ENCODE measurements around the gene GNAT2. TPM values are rescaled to one million over a fixed set of nuclear protein-coding genes. Genes with fewer than 3 reads are reported as not detected.

Gene GNAT2
- polyA plus RNA-seq, 1 experiment = 0.09 TPM

- CTCF ChIA-PET = interaction anchor here (0.7 to 4.2 kb wide), 2 partner anchors 11 kb away, joined by 3 to 27 read pairs; no protein-coding TSS in a partner anchor
- TF ChIP-seq, protein P1, sequence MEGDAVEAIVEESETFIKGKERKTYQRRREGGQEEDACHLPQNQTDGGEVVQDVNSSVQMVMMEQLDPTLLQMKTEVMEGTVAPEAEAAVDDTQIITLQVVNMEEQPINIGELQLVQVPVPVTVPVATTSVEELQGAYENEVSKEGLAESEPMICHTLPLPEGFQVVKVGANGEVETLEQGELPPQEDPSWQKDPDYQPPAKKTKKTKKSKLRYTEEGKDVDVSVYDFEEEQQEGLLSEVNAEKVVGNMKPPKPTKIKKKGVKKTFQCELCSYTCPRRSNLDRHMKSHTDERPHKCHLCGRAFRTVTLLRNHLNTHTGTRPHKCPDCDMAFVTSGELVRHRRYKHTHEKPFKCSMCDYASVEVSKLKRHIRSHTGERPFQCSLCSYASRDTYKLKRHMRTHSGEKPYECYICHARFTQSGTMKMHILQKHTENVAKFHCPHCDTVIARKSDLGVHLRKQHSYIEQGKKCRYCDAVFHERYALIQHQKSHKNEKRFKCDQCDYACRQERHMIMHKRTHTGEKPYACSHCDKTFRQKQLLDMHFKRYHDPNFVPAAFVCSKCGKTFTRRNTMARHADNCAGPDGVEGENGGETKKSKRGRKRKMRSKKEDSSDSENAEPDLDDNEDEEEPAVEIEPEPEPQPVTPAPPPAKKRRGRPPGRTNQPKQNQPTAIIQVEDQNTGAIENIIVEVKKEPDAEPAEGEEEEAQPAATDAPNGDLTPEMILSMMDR (IDR thresholded peaks at IDR 0.05; ENCODE audit: insufficient read depth, low read depth, low read length) = no peak
- POLR2A ChIA-PET = interaction anchor here (0.6 kb wide), 1 partner anchor 10 kb away, joined by 3 read pairs; no protein-coding TSS in a partner anchor
- H3K27me3 ChIP-seq (ENCODE audit: control insufficient read depth, insufficient read depth, low read length) = no peaks in the 10 kb centered on the region
- H3K36me3 ChIP-seq (ENCODE audit: control insufficient read depth, insufficient read depth, low read length) = no peaks in the 10 kb centered on the region
- no peak overlapping the region for H3K4me3 ChIP-seq (ENCODE audit: low read depth, low read length)
- DNase-seq (ENCODE audit: low read depth) = no peak
These were observed 8.7 kb downstream of the GNAT2 start for GRCh38 chr1:109610609-109611307.

GRCh38 chr1:109609881-109610280, 9.5 kb downstream of the GNAT2 start:
- POLR2A ChIA-PET = interaction anchor here (0.6 kb wide), 1 partner anchor 9 kb away, joined by 3 read pairs; no protein-coding TSS in a partner anchor
- Histone ChIP-seq H3K4me3 (ENCODE audit: low read depth, low read length) (no peak overlapping the region), H3K27me3 (ENCODE audit: control insufficient read depth, insufficient read depth, low read length) (no peaks in the 10 kb centered on the region), H3K36me3 (ENCODE audit: control insufficient read depth, insufficient read depth, low read length) (no peaks in the 10 kb centered on the region)
- no peak for DNase-seq (ENCODE audit: low read depth)
- TF ChIP-seq, protein P1 (IDR thresholded peaks at IDR 0.05; ENCODE audit: insufficient read depth, low read depth, low read length) = no peak
- CTCF ChIA-PET = interaction anchor here (0.6 to 1.3 kb wide), 2 partner anchors 10 to 420 kb away, joined by 3 to 4 read pairs; no protein-coding TSS in a partner anchor

GRCh38 chr1:109605381-109605780, 14.0 kb downstream of the GNAT2 start:
- no peaks in the 10 kb centered on the region for H3K36me3 ChIP-seq (ENCODE audit: control insufficient read depth, insufficient read depth, low read length)
- no peak overlapping the region for H3K4me3 ChIP-seq (ENCODE audit: low read depth, low read length)
- DNase-seq (ENCODE audit: low read depth) = no peak
- POLR2A ChIA-PET = no interaction called here
- CTCF ChIA-PET = interaction anchor here (1.5 kb wide), 1 partner anchor 35 kb away, joined by 3 read pairs; no protein-coding TSS in a partner anchor
- TF ChIP-seq, protein P1 (IDR thresholded peaks at IDR 0.05; ENCODE audit: insufficient read depth, low read depth, low read length) = no peak
- no peaks in the 10 kb centered on the region for H3K27me3 ChIP-seq (ENCODE audit: control insufficient read depth, insufficient read depth, low read length)

GRCh38 chr1:109603229-109603628, 16.2 kb downstream of the GNAT2 start:
- Histone ChIP-seq H3K4me3 (ENCODE audit: low read depth, low read length) (no peak overlapping the region), H3K36me3 (ENCODE audit: control insufficient read depth, insufficient read depth, low read length) (no peaks in the 10 kb centered on the region; the same call in 1 of the 2 replicates), H3K27me3 (ENCODE audit: control insufficient read depth, insufficient read depth, low read length) (no peaks in the 10 kb centered on the region)
- CTCF ChIA-PET = no interaction called here
- TF ChIP-seq, protein P1 (IDR thresholded peaks at IDR 0.05; ENCODE audit: insufficient read depth, low read depth, low read length) = no peak
- DNase-seq (ENCODE audit: low read depth) = no peak
- POLR2A ChIA-PET = no interaction called here

- Histone ChIP-seq H3K36me3 (ENCODE audit: control insufficient read depth, insufficient read depth, low read length) (no peaks in the 10 kb centered on the region; the same call in 1 of the 2 replicates), H3K27me3 (ENCODE audit: control insufficient read depth, insufficient read depth, low read length) (no peaks in the 10 kb centered on the region), H3K4me3 (ENCODE audit: low read depth, low read length) (no peak overlapping the region)
- CTCF ChIA-PET = interaction anchor here (5.5 kb wide), 1 partner anchor 14 kb away, joined by 27 read pairs; no protein-coding TSS in a partner anchor
- POLR2A ChIA-PET = no interaction called here
- TF ChIP-seq, protein P1 (IDR thresholded peaks at IDR 0.05; ENCODE audit: insufficient read depth, low read depth, low read length) = no peak
- DNase-seq (ENCODE audit: low read depth) = no peak
These were observed 20.8 kb downstream of the GNAT2 start for GRCh38 chr1:109598655-109599054.
